ENCODE data around the gene BCAS1. TPM values are rescaled to one million over a fixed set of nuclear protein-coding genes. Genes with fewer than 3 reads are reported as not detected.

Gene BCAS1
- total and polyA plus RNA-seq, 2 donors (not counting 3 experiments of a cell fraction or from before 2014, with no cell fraction given): not detected

DNA sequence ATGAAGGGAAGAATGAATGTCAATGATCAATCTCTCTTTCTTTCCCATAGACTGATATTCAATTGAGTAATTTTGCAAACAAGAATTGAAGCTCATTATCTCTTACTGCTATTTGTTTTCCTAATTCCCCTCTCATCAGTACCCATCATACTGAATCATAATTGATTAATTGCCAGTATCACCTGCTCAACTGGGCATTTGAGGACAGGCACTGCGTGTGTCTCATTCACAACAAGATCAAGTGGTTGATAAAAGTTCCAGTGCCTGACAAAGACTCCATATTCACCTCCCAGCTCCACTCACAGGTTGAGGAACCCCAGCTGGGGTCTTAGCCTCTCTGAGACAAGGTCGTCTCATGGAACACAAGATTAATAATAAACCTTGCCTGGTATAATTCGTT lies 67.7 kb downstream of the BCAS1 start:
- CTCF ChIA-PET: no interaction called here
- BruUV-seq (replicated peaks): no TSS peak

DNA sequence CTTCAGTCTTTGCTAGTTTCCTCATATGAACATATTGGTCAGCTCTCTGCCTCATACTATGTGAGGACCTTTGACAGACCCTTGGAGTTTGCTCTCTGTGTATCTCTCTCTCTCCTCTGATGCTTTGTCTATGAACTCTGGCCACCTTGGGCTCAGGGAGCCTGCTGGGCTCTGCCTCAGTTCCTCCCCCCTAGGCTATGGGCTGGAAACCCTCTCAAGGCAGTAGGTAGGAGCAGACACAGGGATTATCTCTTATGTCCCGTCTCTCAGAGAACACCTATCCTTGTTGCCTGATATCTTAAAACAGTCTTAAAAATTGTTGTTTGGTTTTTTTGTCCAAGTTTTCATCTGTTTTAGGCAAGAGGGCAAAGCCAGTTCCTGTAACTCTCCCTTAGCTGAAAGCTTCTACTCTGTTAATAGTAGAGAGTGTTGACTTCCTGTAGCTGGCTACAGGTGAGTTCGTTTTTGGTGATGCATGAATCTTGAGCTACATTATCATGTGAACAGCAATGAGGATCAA lies 68.3 kb downstream of the BCAS1 start:
- dilution Hi-C loops (cut with MboI; ENCODE audit: extremely low pct_ligation_motif_present, low sequenced_read_pairs): no loop called here
- CTCF ChIA-PET: no interaction called here

More for the DNA sequence above, 67.7 kb downstream of the BCAS1 start:
- Histone ChIP-seq H3K9me1 (replicated peaks; ENCODE audit: control insufficient read depth, extremely low read depth, insufficient read depth, low read length) (no peaks in the 10 kb centered on the region), H3K4me1 (ENCODE audit: control insufficient read depth, extremely low read depth, insufficient read depth, low read length) (no peaks in the 10 kb centered on the region), H3K27me3 (ENCODE audit: control insufficient read depth in 2 of 2, insufficient read depth in 2 of 2, low read length in 2 of 2) (no peaks in the 10 kb centered on the region), H3K27ac (ENCODE audit: insufficient read depth, low read depth, low read length) (no peak overlapping the region), H3K4me3 (replicated peaks in 1 of 3; ENCODE audit: insufficient read depth in 1 of 3, low read depth in 1 of 3, low read length in 3 of 3) (no peak overlapping the region), H3K36me3 (ENCODE audit: control insufficient read depth in 2 of 2, extremely low read depth in 1 of 2, insufficient read depth in 2 of 2, low read length in 2 of 2) (no peaks in the 10 kb centered on the region), H3K9me3 (replicated peaks; ENCODE audit: control insufficient read depth, insufficient read depth, low read length) (no peaks in the 10 kb centered on the region), H3K79me2 (ENCODE audit: control insufficient read depth, insufficient read depth, low read length) (no peaks in the 10 kb centered on the region), H2AFZ (ENCODE audit: low read depth, low read length) (no peak overlapping the region), H3K9ac (replicated peaks; ENCODE audit: extremely low read depth, insufficient read depth, low read length) (no peak overlapping the region), H3K4me2 (ENCODE audit: insufficient read depth, low read length) (no peak overlapping the region), H4K20me1 (replicated peaks; ENCODE audit: control insufficient read depth, extremely low read depth, insufficient read depth, low read length) (no peaks in the 10 kb centered on the region)
- TF ChIP-seq FOS (IDR thresholded peaks at IDR 0.05; ENCODE audit: borderline replicate concordance, insufficient read depth, low read length): no peak
- TF ChIP-seq EZH2 (IDR thresholded peaks at IDR 0.05; ENCODE audit: borderline replicate concordance, low read depth, low read length, severe bottlenecking): no peak
- no peak for TF ChIP-seq POLR2AphosphoS5 (IDR thresholded peaks at IDR 0.05; ENCODE audit: insufficient read depth, low read depth, low read length)
- no peak for DNase-seq (ENCODE audit: low read depth, low spot score)
- intact Hi-C loops (cut with micrococcal nuclease): no loop called here
- dilution Hi-C loops (cut with MboI; ENCODE audit: extremely low pct_ligation_motif_present, low sequenced_read_pairs): no loop called here
- POLR2A ChIA-PET: no interaction called here
- FAIRE-seq: no peak

More for the DNA sequence above, 68.3 kb downstream of the BCAS1 start:
- no peaks in the 10 kb centered on the region for H4K20me1 ChIP-seq (replicated peaks; ENCODE audit: control insufficient read depth, extremely low read depth, insufficient read depth, low read length)
- H3K27me3 ChIP-seq (ENCODE audit: control insufficient read depth in 2 of 2, insufficient read depth in 2 of 2, low read length in 2 of 2): no peaks in the 10 kb centered on the region
- no peaks in the 10 kb centered on the region for H3K9me3 ChIP-seq (replicated peaks; ENCODE audit: control insufficient read depth, insufficient read depth, low read length)
- H3K36me3 ChIP-seq (ENCODE audit: control insufficient read depth in 2 of 2, extremely low read depth in 1 of 2, insufficient read depth in 2 of 2, low read length in 2 of 2): no peaks in the 10 kb centered on the region
- no peak overlapping the region for H3K4me2 ChIP-seq (ENCODE audit: insufficient read depth, low read length)
- no peak overlapping the region for H2AFZ ChIP-seq (ENCODE audit: low read depth, low read length)
- FAIRE-seq (no peak), DNase-seq (ENCODE audit: low read depth, low spot score) (no peak)
- no peak overlapping the region for H3K9ac ChIP-seq (replicated peaks; ENCODE audit: extremely low read depth, insufficient read depth, low read length)
- no peaks in the 10 kb centered on the region for H3K9me1 ChIP-seq (replicated peaks; ENCODE audit: control insufficient read depth, extremely low read depth, insufficient read depth, low read length)
- no peaks in the 10 kb centered on the region for H3K79me2 ChIP-seq (ENCODE audit: control insufficient read depth, insufficient read depth, low read length)
- no peak overlapping the region for H3K4me3 ChIP-seq (replicated peaks in 1 of 3; ENCODE audit: insufficient read depth in 1 of 3, low read depth in 1 of 3, low read length in 3 of 3)
- no TSS peak for BruUV-seq (replicated peaks)
- POLR2A ChIA-PET: no interaction called here
- TF ChIP-seq EZH2 (IDR thresholded peaks at IDR 0.05; ENCODE audit: borderline replicate concordance, low read depth, low read length, severe bottlenecking): no peak
- TF ChIP-seq MYC (IDR thresholded peaks at IDR 0.05; ENCODE audit: low read depth, low read length): no peak
- H3K27ac ChIP-seq (ENCODE audit: insufficient read depth, low read depth, low read length): no peak overlapping the region
- intact Hi-C loops (cut with micrococcal nuclease): no loop called here
- no peaks in the 10 kb centered on the region for H3K4me1 ChIP-seq (ENCODE audit: control insufficient read depth, extremely low read depth, insufficient read depth, low read length)
